HS-27A (cell line): ENCODE data around the gene OR8B4.
"Not testable (repeated sequence)": the region's sequence is repeated elsewhere in the genome, so short reads cannot be mapped to it uniquely, and the experiment has no call there.

Experiments used
- DNase-seq: peaks from one replicate; pipeline ENCODE4 v3.0.0-alpha.2; 2012; ENCODE audit warnings: low read depth, missing footprints

Gene OR8B4

GRCh38 chr11:124405581-124405980, 19.1 kb downstream of the OR8B4 start:
- no peak for DNase-seq

- DNase-seq, result not testable (repeated sequence)
Observed at GRCh38 chr11:124403186-124403585, 21.5 kb downstream of the OR8B4 start.

- DNase-seq, result peak; percentile 20
Observed at GRCh38 chr11:124402326-124402922, 22.2 kb downstream of the OR8B4 start.

- DNase-seq, result no peak
Observed at GRCh38 chr11:124398924-124399323, 25.7 kb downstream of the OR8B4 start, which contains the start of gene OR8B3. OR8B3 (minus strand) TSS chr11:124399024; CDS start chr11:124397351, 1,673 bp downstream.

GRCh38 chr11:124396847-124397246, 27.8 kb downstream of the OR8B4 start:
- DNase-seq, result not testable (repeated sequence)

GRCh38 chr11:124394408-124394807, 30.3 kb downstream of the OR8B4 start:
- DNase-seq, result no peak

- no peak for DNase-seq
Observed at GRCh38 chr11:124384399-124384798, 40.3 kb downstream of the OR8B4 start, which contains the start of gene OR8B2. OR8B2 (minus strand) TSS chr11:124384499; CDS start chr11:124383343, 1,156 bp downstream.

- not testable (repeated sequence) for DNase-seq
Observed at GRCh38 chr11:124382857-124383256, 41.8 kb downstream of the OR8B4 start.

GRCh38 chr11:124380585-124380984, 44.1 kb downstream of the OR8B4 start:
- no peak for DNase-seq

- no peak for DNase-seq
Observed at GRCh38 chr11:124376280-124376679, 48.4 kb downstream of the OR8B4 start.
